GM03348 (cell line): ENCODE data around the gene EXOSC6.
"Not testable (repeated sequence)": the region's sequence is repeated elsewhere in the genome, so short reads cannot be mapped to it uniquely, and the experiment has no call there.

Experiments
- DNase-seq: peaks from one replicate; pipeline ENCODE4 v3.0.0; 2012; ENCODE audit warnings: low spot score

Gene EXOSC6

GRCh38 chr16:70198666-70199065, 53.1 kb downstream of the EXOSC6 start:
- DNase-seq, result peak; percentile 2

DNA sequence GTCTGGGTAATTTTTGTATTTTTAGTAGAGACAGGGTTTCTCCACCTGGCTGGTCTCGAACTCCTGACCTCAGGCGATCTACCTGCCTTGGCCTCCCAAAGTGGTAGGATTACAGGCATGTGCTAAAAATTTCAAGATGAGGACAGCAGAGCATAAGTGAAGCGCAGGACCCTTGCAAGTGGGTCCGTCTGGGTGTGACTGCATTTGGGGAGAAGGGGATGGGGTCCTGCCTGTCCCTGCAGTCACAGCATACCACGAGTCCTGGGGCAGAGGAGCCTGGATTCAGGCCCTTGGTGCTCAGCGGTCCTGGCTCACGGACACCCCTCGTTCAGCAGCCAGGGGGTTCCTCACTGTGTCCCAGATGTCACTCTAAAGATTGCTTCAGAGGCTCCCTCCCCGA, 53.5 kb downstream of the EXOSC6 start:
- not testable (repeated sequence) for DNase-seq

DNA sequence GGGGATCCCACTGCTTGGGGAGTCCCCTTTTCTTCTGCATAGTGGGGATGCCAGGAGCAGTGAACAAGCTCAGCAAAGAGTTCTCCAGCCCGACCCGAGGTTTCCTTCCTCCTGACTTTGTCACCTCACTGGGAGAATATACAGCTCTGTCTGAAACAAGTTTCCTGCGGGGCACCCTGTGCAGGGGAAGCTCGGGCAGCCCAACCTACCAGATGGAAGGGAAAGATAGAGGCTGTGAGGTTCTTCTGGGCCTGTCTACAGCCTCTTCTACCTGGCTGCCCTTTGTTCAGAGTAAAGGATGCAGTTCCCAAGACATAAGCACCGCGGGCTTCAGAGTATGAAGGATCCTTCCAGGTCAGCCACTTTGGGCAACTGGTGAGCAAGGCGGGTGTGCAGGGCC, 54.1 kb downstream of the EXOSC6 start:
- DNase-seq, result peak; percentile 7
